AG08395 (cell line): ENCODE measurements around the gene RAD51AP1.
"Not testable (repeated sequence)": the region's sequence is repeated elsewhere in the genome, so short reads cannot be mapped to it uniquely, and the experiment has no call there.

ENCODE experiments used
- DNase-seq: peaks from one replicate; pipeline ENCODE4 v3.0.0; 2012; ENCODE audit warnings: mixed read lengths, low spot score

The RAD51AP1 gene

GRCh38 chr12:4538207-4539160, at the start of gene RAD51AP1:
RAD51AP1 (plus strand) TSS chr12:4538890; CDS start chr12:4538940, 50 bp downstream.
- DNase-seq = peak; percentile 99

- no peak for DNase-seq
Observed at GRCh38 chr12:4489556-4489955, 49.1 kb upstream of the RAD51AP1 start.

- DNase-seq = no peak
Observed at GRCh38 chr12:4490973-4491372, 47.7 kb upstream of the RAD51AP1 start.

GRCh38 chr12:4496145-4496838, 42.4 kb upstream of the RAD51AP1 start:
- no peak for DNase-seq

GRCh38 chr12:4499186-4499585, 39.5 kb upstream of the RAD51AP1 start:
- no peak for DNase-seq

- peak; percentile 11 for DNase-seq
Observed at GRCh38 chr12:4505376-4505986, 33.2 kb upstream of the RAD51AP1 start.

- no peak for DNase-seq
Observed at GRCh38 chr12:4506430-4506829, 32.3 kb upstream of the RAD51AP1 start.

GRCh38 chr12:4506870-4507269, 31.8 kb upstream of the RAD51AP1 start:
- DNase-seq = peak; percentile 5

GRCh38 chr12:4508503-4508902, 30.2 kb upstream of the RAD51AP1 start:
- DNase-seq = not testable (repeated sequence)

GRCh38 chr12:4509269-4509668, 29.4 kb upstream of the RAD51AP1 start:
- DNase-seq = not testable (repeated sequence)

- peak; percentile 8 for DNase-seq
Observed at GRCh38 chr12:4518106-4518728, 20.5 kb upstream of the RAD51AP1 start.

GRCh38 chr12:4523443-4523842, 15.2 kb upstream of the RAD51AP1 start:
- DNase-seq = not testable (repeated sequence)

GRCh38 chr12:4526923-4527546, 11.7 kb upstream of the RAD51AP1 start:
- peak; percentile 18 for DNase-seq

- no peak for DNase-seq
Observed at GRCh38 chr12:4530160-4530559, 8.5 kb upstream of the RAD51AP1 start.

- DNase-seq = no peak
Observed at GRCh38 chr12:4530982-4531586, 7.6 kb upstream of the RAD51AP1 start.

- DNase-seq = no peak
Observed at GRCh38 chr12:4535092-4535491, 3.6 kb upstream of the RAD51AP1 start.

GRCh38 chr12:4535871-4536270, 2.8 kb upstream of the RAD51AP1 start:
- DNase-seq = no peak

GRCh38 chr12:4539167-4539870, 629 bp downstream of the RAD51AP1 start:
- DNase-seq = no peak

GRCh38 chr12:4540170-4540569, 1.5 kb downstream of the RAD51AP1 start:
- DNase-seq = no peak

- no peak for DNase-seq
Observed at GRCh38 chr12:4540638-4541037, 1.9 kb downstream of the RAD51AP1 start.

- DNase-seq = no peak
Observed at GRCh38 chr12:4545195-4545594, 6.5 kb downstream of the RAD51AP1 start.
